Measurements from ENCODE around the gene SORBS1.

DNA sequence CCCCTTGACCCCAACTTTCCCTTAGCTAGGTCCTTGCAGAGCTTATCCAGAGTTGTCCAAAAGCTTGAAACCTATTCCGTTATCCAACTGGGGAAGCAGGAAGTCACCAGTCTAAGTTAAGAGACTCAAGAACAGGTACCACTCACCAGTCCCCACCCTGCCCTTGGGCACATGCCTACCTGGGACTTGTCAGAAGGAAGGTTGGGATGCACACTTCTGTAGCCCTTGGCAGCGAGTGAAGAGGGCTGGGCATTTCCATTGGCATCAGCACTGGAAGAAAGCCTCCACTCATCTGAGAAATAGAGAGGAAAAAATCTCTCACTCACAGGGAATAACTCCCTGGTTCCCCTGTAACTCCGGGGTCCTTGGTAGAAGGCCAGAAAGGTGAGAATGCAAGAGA, 139.4 kb downstream of the SORBS1 start:
- TF ChIP-seq CTCF (IDR thresholded peaks at IDR 0.05; ENCODE audit: poor library complexity) (no peak), EZH2phosphoT487 (IDR thresholded peaks at IDR 0.05; ENCODE audit: low read depth, severe bottlenecking, unreplicated experiment) (no peak), EZH2 (IDR thresholded peaks at IDR 0.05; ENCODE audit: borderline replicate concordance) (no peak)

All from hepatocyte (in vitro differentiated cells).